Measurements from ENCODE around the gene HOXC13.

GRCh38 chr12:53890081-53890480 is 48.5 kb upstream of the HOXC13 start:
- TF ChIP-seq CTCF (IDR thresholded peaks at IDR 0.05), result no peak
- no peak for TF ChIP-seq POLR2A (IDR thresholded peaks at IDR 0.05)
- no peak for TF ChIP-seq EP300 (IDR thresholded peaks at IDR 0.05)
- no peak for TF ChIP-seq POLR2AphosphoS5 (IDR thresholded peaks at IDR 0.05)

Data from gastroesophageal sphincter (tissue), 3 donors.